CD4-positive, alpha-beta T cell treated with Interleukin-10 for 1 hour (primary cell): ENCODE results near the gene FOXA1.
"Not testable (repeated sequence)": the region's sequence is repeated elsewhere in the genome, so short reads cannot be mapped to it uniquely, and the experiment has no call there.

Source experiments
- DNase-seq: peaks from one replicate; pipeline ENCODE4 v3.0.0-alpha.2; 2020

Gene FOXA1

GRCh38 chr14:37588956-37589714 lies 5.9 kb downstream of the FOXA1 start:
- no peak for DNase-seq

GRCh38 chr14:37588667-37588955 lies 6.4 kb downstream of the FOXA1 start:
- DNase-seq: no peak

- DNase-seq: no peak
Measured at GRCh38 chr14:37587881-37588666, 7.0 kb downstream of the FOXA1 start.

GRCh38 chr14:37587131-37587803 lies 7.8 kb downstream of the FOXA1 start:
- DNase-seq: no peak

GRCh38 chr14:37586797-37587130 lies 8.3 kb downstream of the FOXA1 start:
- DNase-seq: no peak

GRCh38 chr14:37585971-37586796 lies 8.9 kb downstream of the FOXA1 start:
- DNase-seq: no peak

GRCh38 chr14:37585101-37585511 lies 9.9 kb downstream of the FOXA1 start:
- no peak for DNase-seq

GRCh38 chr14:37584211-37585100 lies 10.6 kb downstream of the FOXA1 start:
- DNase-seq: no peak

- no peak for DNase-seq
Measured at GRCh38 chr14:37583358-37584210, 11.5 kb downstream of the FOXA1 start.

GRCh38 chr14:37580146-37580545 lies 14.9 kb downstream of the FOXA1 start:
- DNase-seq: no peak

- DNase-seq: no peak
Measured at GRCh38 chr14:37579274-37579673, 15.8 kb downstream of the FOXA1 start.

GRCh38 chr14:37573356-37573755 lies 21.7 kb downstream of the FOXA1 start:
- DNase-seq: no peak

- DNase-seq: no peak
Measured at GRCh38 chr14:37571391-37571790, 23.7 kb downstream of the FOXA1 start.

GRCh38 chr14:37569729-37570128 lies 25.3 kb downstream of the FOXA1 start:
- no peak for DNase-seq

GRCh38 chr14:37566811-37567371 lies 28.2 kb downstream of the FOXA1 start:
- no peak for DNase-seq

- no peak for DNase-seq
Measured at GRCh38 chr14:37565550-37565949, 29.5 kb downstream of the FOXA1 start.

GRCh38 chr14:37563189-37563588 lies 31.9 kb downstream of the FOXA1 start:
- DNase-seq: no peak

- no peak for DNase-seq
Measured at GRCh38 chr14:37559386-37559785, 35.7 kb downstream of the FOXA1 start.

- DNase-seq: no peak
Measured at GRCh38 chr14:37558740-37559139, 36.3 kb downstream of the FOXA1 start.

- not testable (repeated sequence) for DNase-seq
Measured at GRCh38 chr14:37555596-37555995, 39.5 kb downstream of the FOXA1 start.
